ENCODE data around the gene AMD1.

AMD1 gene

GRCh38 chr6:110886555-110887167, 12.1 kb downstream of the AMD1 start:
- no peaks in the 10 kb centered on the region; the same call in 1 of the 2 replicates for H3K36me3 ChIP-seq (ENCODE audit: control insufficient read depth, insufficient read depth, low read length)
- no peak for TF ChIP-seq CTCF (IDR thresholded peaks at IDR 0.05; ENCODE audit: insufficient read depth, low read length, poor library complexity, severe bottlenecking)

GRCh38 chr6:110890288-110890687, 15.7 kb downstream of the AMD1 start:
- peaks cover 6% of the 10 kb centered on the region for H3K36me3 ChIP-seq (ENCODE audit: control insufficient read depth, insufficient read depth, low read length)
- no peak for TF ChIP-seq CTCF (IDR thresholded peaks at IDR 0.05; ENCODE audit: insufficient read depth, low read length, poor library complexity, severe bottlenecking)

More at GRCh38 chr6:110886555-110887167, 12.1 kb downstream of the AMD1 start:
- DNase-seq (ENCODE audit: extremely low read depth, insufficient read length), result no peak
- H3K4me3 ChIP-seq (replicated peaks; ENCODE audit: low read depth, low read length), result no peak overlapping the region
- no peaks in the 10 kb centered on the region for H3K27me3 ChIP-seq (replicated peaks; ENCODE audit: control insufficient read depth, insufficient read depth, low read length)

GRCh38 chr6:110895907-110896608, 21.5 kb downstream of the AMD1 start:
- H3K36me3 ChIP-seq (ENCODE audit: control insufficient read depth, insufficient read depth, low read length), result peaks cover 17% of the 10 kb centered on the region
- no peak for DNase-seq (ENCODE audit: extremely low read depth, insufficient read length)
- no peaks in the 10 kb centered on the region for H3K27me3 ChIP-seq (replicated peaks; ENCODE audit: control insufficient read depth, insufficient read depth, low read length)
- TF ChIP-seq CTCF (IDR thresholded peaks at IDR 0.05; ENCODE audit: insufficient read depth, low read length, poor library complexity, severe bottlenecking), result no peak
- no peak overlapping the region for H3K4me3 ChIP-seq (replicated peaks; ENCODE audit: low read depth, low read length)

More at GRCh38 chr6:110890288-110890687, 15.7 kb downstream of the AMD1 start:
- DNase-seq (ENCODE audit: extremely low read depth, insufficient read length), result no peak
- Histone ChIP-seq H3K27me3 (replicated peaks; ENCODE audit: control insufficient read depth, insufficient read depth, low read length) (no peaks in the 10 kb centered on the region), H3K4me3 (replicated peaks; ENCODE audit: low read depth, low read length) (no peak overlapping the region)

GRCh38 chr6:110897433-110897832, 22.8 kb downstream of the AMD1 start:
- DNase-seq (ENCODE audit: extremely low read depth, insufficient read length), result no peak
- Histone ChIP-seq H3K36me3 (ENCODE audit: control insufficient read depth, insufficient read depth, low read length) (peaks cover 15% of the 10 kb centered on the region), H3K27me3 (replicated peaks; ENCODE audit: control insufficient read depth, insufficient read depth, low read length) (no peaks in the 10 kb centered on the region), H3K4me3 (replicated peaks; ENCODE audit: low read depth, low read length) (no peak overlapping the region)
- TF ChIP-seq CTCF (IDR thresholded peaks at IDR 0.05; ENCODE audit: insufficient read depth, low read length, poor library complexity, severe bottlenecking), result no peak

GRCh38 chr6:110898111-110898510, 23.5 kb downstream of the AMD1 start:
- no peak for DNase-seq (ENCODE audit: extremely low read depth, insufficient read length)
- no peak for TF ChIP-seq CTCF (IDR thresholded peaks at IDR 0.05; ENCODE audit: insufficient read depth, low read length, poor library complexity, severe bottlenecking)
- H3K27me3 ChIP-seq (replicated peaks; ENCODE audit: control insufficient read depth, insufficient read depth, low read length), result no peaks in the 10 kb centered on the region
- peaks cover 14% of the 10 kb centered on the region for H3K36me3 ChIP-seq (ENCODE audit: control insufficient read depth, insufficient read depth, low read length)
- H3K4me3 ChIP-seq (replicated peaks; ENCODE audit: low read depth, low read length), result no peak overlapping the region

Measured in GM06990 (cell line).